ENCODE data around the gene RUNX1.

GRCh38 chr21:35020436-35020835 lies 28.7 kb downstream of the RUNX1 start:
- TF ChIP-seq EZH2phosphoT487 (IDR thresholded peaks at IDR 0.05; ENCODE audit: borderline replicate concordance, low read length), result no peak
- no peak for TF ChIP-seq CTCF (conservative IDR thresholded peaks at IDR 0.05; ENCODE audit: low read depth, low read length)
